Endothelial cell of umbilical vein (primary cell): ENCODE measurements around the gene P3H1. TPM values are rescaled to one million over a fixed set of nuclear protein-coding genes. Genes with fewer than 3 reads are reported as not detected.

Experiments used
- BruUV-seq: library from RNA; stranded (reverse); fragments of 400-500 nt; replicated peaks from 2 replicates; lab custom pipeline; 2021; lab: Mats Ljungman, UMichigan
- CTCF ChIA-PET: fragments of 300-600, 350-600 bp; sonication (Branson Sonifier 250); formaldehyde crosslinking; loops from one replicate; lab custom pipeline; 2021; ENCODE audit warnings: antibody characterized with exemption, inconsistent platforms; lab: Charles Lee
- POLR2A ChIA-PET: fragments of 300-600, 350-600 bp; sonication (Branson Sonifier 250); formaldehyde crosslinking; loops from one replicate; lab custom pipeline; 2021; ENCODE audit warnings: antibody characterized with exemption, inconsistent platforms; lab: Charles Lee
- DNase-seq: peaks from one replicate; pipeline ENCODE4 v3.0.0-alpha.2; 2011; ENCODE audit warnings: low read depth, low spot score
- FAIRE-seq: peaks from 2 replicates; lab custom pipeline; 2011; peaks lifted over from hg19 to GRCh38; lab: Jason Lieb, UNC
- H2AFZ ChIP-seq: 2 replicates; pipeline ENCODE4 v1.6.0; 2012; ENCODE audit warnings: low read depth, low read length, control low read depth, inconsistent platforms
- H3K27ac ChIP-seq: 2 replicates; pipeline ENCODE4 v1.5.1; 2011; ENCODE audit warnings: low read depth, mild to moderate bottlenecking, control low read depth, low read length, moderate library complexity; ENCODE audit not compliant: insufficient read depth
- H3K27me3 ChIP-seq, 2 experiments: 2 replicates each; pipeline versions ENCODE4 v1.6.0 to v1.6.1; 2011; ENCODE audit warnings: low read length in 2 of 2, mixed read lengths in 1 of 2; ENCODE audit not compliant: control insufficient read depth in 2 of 2, insufficient read depth in 2 of 2
- H3K36me3 ChIP-seq, 2 experiments: 2 replicates in 1 of 2; 3 replicates in 1 of 2; pipeline ENCODE4 v1.5.1; 2011; ENCODE audit warnings: low read length in 2 of 2, mild to moderate bottlenecking in 1 of 2, moderate library complexity in 1 of 2; ENCODE audit not compliant: control insufficient read depth in 2 of 2, insufficient read depth in 2 of 2; ENCODE audit errors: extremely low read depth in 1 of 2
- H3K4me1 ChIP-seq: 3 replicates; pipeline ENCODE4 v1.5.1; 2011; ENCODE audit warnings: mild to moderate bottlenecking, low read length; ENCODE audit not compliant: control insufficient read depth, insufficient read depth; ENCODE audit errors: extremely low read depth
- H3K4me2 ChIP-seq: 2 replicates; pipeline ENCODE4 v1.6.1; 2011; ENCODE audit warnings: low read length, control low read depth, mixed read lengths; ENCODE audit not compliant: insufficient read depth
- H3K4me3 ChIP-seq, 3 experiments: fragments of 200-600 bp in 1 of 3; sonication (generic), shearing (Covaris generic) in 1 of 3; replicated peaks in 1 of 3; 2 replicates each; pipeline ENCODE4 v1.5.1; 2011 to 2016; ENCODE audit warnings: control low read depth in 3 of 3, low read length in 3 of 3, mild to moderate bottlenecking in 2 of 3, inconsistent platforms in 1 of 3, low read depth in 1 of 3, moderate library complexity in 1 of 3; ENCODE audit not compliant: insufficient read depth in 1 of 3
- H3K79me2 ChIP-seq: 2 replicates; pipeline ENCODE4 v1.6.0; 2012; ENCODE audit warnings: low read length, inconsistent platforms; ENCODE audit not compliant: control insufficient read depth, insufficient read depth
- H3K9ac ChIP-seq: replicated peaks from 2 replicates; pipeline ENCODE3; 2011; ENCODE audit warnings: low read length, control low read depth; ENCODE audit not compliant: insufficient read depth; ENCODE audit errors: extremely low read depth
- H3K9me1 ChIP-seq: replicated peaks from 3 replicates; pipeline ENCODE4 v1.6.0; 2011; ENCODE audit warnings: mild to moderate bottlenecking, low read length; ENCODE audit not compliant: control insufficient read depth, insufficient read depth; ENCODE audit errors: extremely low read depth
- H3K9me3 ChIP-seq: replicated peaks from 2 replicates; pipeline ENCODE4 v1.5.1; 2012; ENCODE audit warnings: low read length, inconsistent platforms; ENCODE audit not compliant: control insufficient read depth, insufficient read depth
- H4K20me1 ChIP-seq: replicated peaks from 2 replicates; pipeline ENCODE3; 2011; ENCODE audit warnings: mild to moderate bottlenecking, low read length; ENCODE audit not compliant: control insufficient read depth, insufficient read depth; ENCODE audit errors: extremely low read depth
- EZH2 ChIP-seq: IDR thresholded peaks from 2 replicates; pipeline ENCODE4 v1.6.1; 2012; ENCODE audit warnings: borderline replicate concordance, low read depth, mild to moderate bottlenecking, moderate library complexity, low read length, inconsistent platforms; ENCODE audit not compliant: severe bottlenecking
- FOS ChIP-seq: IDR thresholded peaks from 2 replicates; pipeline ENCODE4 v1.6.1; 2011; ENCODE audit warnings: mild to moderate bottlenecking, low read length, moderate library complexity, borderline replicate concordance; ENCODE audit not compliant: insufficient read depth
- GATA2 ChIP-seq: IDR thresholded peaks from 2 replicates; pipeline ENCODE4 v1.7.0; 2011; ENCODE audit warnings: low read depth, mild to moderate bottlenecking, moderate library complexity, mixed read lengths, low read length; ENCODE audit not compliant: insufficient read length, insufficient read depth
- JUN ChIP-seq: IDR thresholded peaks from 2 replicates; pipeline ENCODE4 v1.6.1; 2011; ENCODE audit warnings: borderline replicate concordance, low read depth; ENCODE audit not compliant: insufficient read length, insufficient read depth
- MYC ChIP-seq: IDR thresholded peaks from one replicate; pipeline ENCODE4 v1.6.1; 2011; ENCODE audit warnings: mild to moderate bottlenecking, low read depth, low read length
- POLR2A ChIP-seq: IDR thresholded peaks from 2 replicates; pipeline ENCODE4 v1.6.1; 2012; ENCODE audit warnings: low read depth, mild to moderate bottlenecking, control low read depth, low read length
- POLR2AphosphoS5 ChIP-seq: IDR thresholded peaks from 2 replicates; pipeline ENCODE4 v1.6.1; 2012; ENCODE audit warnings: low read depth, mild to moderate bottlenecking, control low read depth, low read length, moderate library complexity; ENCODE audit not compliant: insufficient read depth
- dilution Hi-C: fragments of 300-500 bp; cut with MboI; formaldehyde crosslinking; loops from one replicate; pipeline ENCODE4 v1.15.0; 2019; ENCODE audit warnings: low sequenced_read_pairs; ENCODE audit not compliant: extremely low pct_ligation_motif_present
- intact Hi-C: fragments of 100-400 bp; cut with micrococcal nuclease; formaldehyde crosslinking; loops from one replicate; pipeline ENCODE4 v1.10.0; 2022
- polyA plus RNA-seq, 4 experiments: library from polyadenylated mRNA; depleted of rRNA in 3 of 4; stranded (reverse) in 3 of 4; unstranded in 1 of 4; fragments of >200 nt; gene quantifications; 2 replicates each; pipeline versions ENCODE4 v1.2.1 to v1.2.3, GENCODE V29; 2011 to 2012; ENCODE audit warnings: missing spikeins in 1 of 4
- total RNA-seq: library from RNA; stranded (reverse); gene quantifications from 2 replicates; pipeline ENCODE4 v1.2.3, GENCODE V29; 2021
- TF ChIP-seq, protein P1 (sequence below), 2 donors: IDR thresholded peaks; 1 replicate in 1 of 2; 2 replicates in 1 of 2; pipeline ENCODE4 v1.5.1; 2011; ENCODE audit warnings: low read length in 2 of 2, mild to moderate bottlenecking in 2 of 2, moderate library complexity in 2 of 2, control low read depth in 1 of 2, inconsistent platforms in 1 of 2, low read depth in 1 of 2; ENCODE audit not compliant: insufficient read depth in 1 of 2; ENCODE audit errors: extremely low read depth in 1 of 2
- TF ChIP-seq, protein P2 (sequence below): IDR thresholded peaks from 2 replicates; pipeline ENCODE4 v1.6.1; 2011; ENCODE audit not compliant: insufficient read depth, insufficient read length

Gene P3H1
- total and polyA plus RNA-seq, 2 donors (not counting 3 experiments of a cell fraction or from before 2014, with no cell fraction given) = 136 to 194 TPM

DNA sequence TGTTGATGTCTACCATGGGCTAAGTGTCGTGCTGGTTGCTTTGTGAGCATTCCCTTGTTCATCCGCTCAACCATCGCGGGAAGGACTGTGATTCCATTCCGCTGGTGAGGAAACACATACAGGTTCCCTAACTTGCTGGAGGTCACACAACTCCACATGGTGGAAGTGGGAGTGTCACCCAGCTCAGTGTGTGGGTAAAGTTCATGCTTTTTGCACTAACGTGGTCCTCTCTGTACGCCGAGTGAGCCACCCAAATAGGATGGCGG, 22.7 kb downstream of the P3H1 start:
- dilution Hi-C loops = no loop called here
- Histone ChIP-seq H3K4me3 (no peak overlapping the region), H3K27ac (no peak overlapping the region), H3K4me2 (no peak overlapping the region), H3K27me3 (no peaks in the 10 kb centered on the region), H3K9me3 (no peaks in the 10 kb centered on the region), H4K20me1 (no peaks in the 10 kb centered on the region), H3K9me1 (no peaks in the 10 kb centered on the region), H3K4me1 (no peaks in the 10 kb centered on the region), H3K9ac (no peak overlapping the region), H3K36me3 (peaks cover 0 to 28% of the 10 kb centered on the region in 2 experiments), H2AFZ (no peak overlapping the region), H3K79me2 (no peaks in the 10 kb centered on the region)
- TF ChIP-seq MYC = no peak
- TF ChIP-seq, protein P1, sequence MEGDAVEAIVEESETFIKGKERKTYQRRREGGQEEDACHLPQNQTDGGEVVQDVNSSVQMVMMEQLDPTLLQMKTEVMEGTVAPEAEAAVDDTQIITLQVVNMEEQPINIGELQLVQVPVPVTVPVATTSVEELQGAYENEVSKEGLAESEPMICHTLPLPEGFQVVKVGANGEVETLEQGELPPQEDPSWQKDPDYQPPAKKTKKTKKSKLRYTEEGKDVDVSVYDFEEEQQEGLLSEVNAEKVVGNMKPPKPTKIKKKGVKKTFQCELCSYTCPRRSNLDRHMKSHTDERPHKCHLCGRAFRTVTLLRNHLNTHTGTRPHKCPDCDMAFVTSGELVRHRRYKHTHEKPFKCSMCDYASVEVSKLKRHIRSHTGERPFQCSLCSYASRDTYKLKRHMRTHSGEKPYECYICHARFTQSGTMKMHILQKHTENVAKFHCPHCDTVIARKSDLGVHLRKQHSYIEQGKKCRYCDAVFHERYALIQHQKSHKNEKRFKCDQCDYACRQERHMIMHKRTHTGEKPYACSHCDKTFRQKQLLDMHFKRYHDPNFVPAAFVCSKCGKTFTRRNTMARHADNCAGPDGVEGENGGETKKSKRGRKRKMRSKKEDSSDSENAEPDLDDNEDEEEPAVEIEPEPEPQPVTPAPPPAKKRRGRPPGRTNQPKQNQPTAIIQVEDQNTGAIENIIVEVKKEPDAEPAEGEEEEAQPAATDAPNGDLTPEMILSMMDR (IDR thresholded peaks at IDR 0.05; ENCODE audit: extremely low read depth in 1 of 2, insufficient read depth in 1 of 2, low read depth in 1 of 2, low read length in 2 of 2) = no peak
- TF ChIP-seq, protein P2, sequence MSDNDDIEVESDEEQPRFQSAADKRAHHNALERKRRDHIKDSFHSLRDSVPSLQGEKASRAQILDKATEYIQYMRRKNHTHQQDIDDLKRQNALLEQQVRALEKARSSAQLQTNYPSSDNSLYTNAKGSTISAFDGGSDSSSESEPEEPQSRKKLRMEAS = no peak
- no TSS peak for BruUV-seq
- intact Hi-C loops = no loop called here
- POLR2A ChIA-PET = no interaction called here
- CTCF ChIA-PET = interaction anchor here (6.1 kb wide), 1 partner anchor 166 kb away, joined by 79 read pairs; no protein-coding TSS in a partner anchor
- FAIRE-seq (no peak), DNase-seq (no peak)

DNA sequence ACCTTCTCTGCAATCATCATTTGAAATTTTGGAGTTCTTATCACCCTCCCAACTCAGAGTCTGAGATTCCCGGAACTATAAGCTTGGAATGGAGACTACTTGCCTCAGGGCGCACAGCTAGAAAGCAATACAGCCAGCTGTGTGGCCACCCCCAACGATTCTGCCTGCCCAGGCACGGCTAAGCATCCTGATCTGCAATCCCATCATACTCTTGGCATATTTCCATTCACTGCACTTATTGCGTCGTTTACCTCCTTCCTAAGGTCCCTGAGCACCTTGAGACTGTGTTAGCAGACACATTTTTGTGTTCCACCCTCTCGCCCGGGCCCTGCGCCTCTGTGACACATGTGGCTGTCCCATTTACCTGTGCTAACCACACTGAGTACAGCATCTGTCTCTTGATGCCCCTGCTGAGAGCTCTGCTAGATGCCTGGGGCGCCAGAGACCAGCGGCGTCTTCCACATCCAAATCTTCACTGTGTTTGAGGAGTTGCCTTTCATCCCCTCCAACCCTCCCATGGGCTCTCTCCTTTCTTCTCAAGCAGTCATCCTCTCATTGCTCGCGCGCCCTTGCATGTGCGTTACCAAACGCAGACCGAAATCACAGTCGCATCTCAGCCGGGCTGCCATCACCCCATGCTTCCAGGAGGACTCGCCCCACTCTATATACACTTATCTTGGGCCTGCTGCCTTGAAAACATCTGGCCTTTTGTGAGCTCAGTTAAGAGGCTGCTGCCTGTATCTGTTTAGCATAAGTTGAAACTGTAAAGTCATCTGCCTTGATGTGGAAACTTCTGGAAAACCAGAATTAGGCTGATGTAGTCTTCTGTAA, 23.3 kb downstream of the P3H1 start:
- Histone ChIP-seq H3K9me3 (no peaks in the 10 kb centered on the region), H3K4me1 (no peaks in the 10 kb centered on the region), H3K4me3 (no peak overlapping the region), H3K79me2 (no peaks in the 10 kb centered on the region), H3K27ac (no peak overlapping the region), H3K36me3 (peaks cover 0 to 23% of the 10 kb centered on the region in 2 experiments), H3K9me1 (no peaks in the 10 kb centered on the region), H3K4me2 (no peak overlapping the region), H3K27me3 (no peaks in the 10 kb centered on the region), H4K20me1 (no peaks in the 10 kb centered on the region), H3K9ac (no peak overlapping the region), H2AFZ (no peak overlapping the region)
- no TSS peak for BruUV-seq
- ChIA-PET CTCF (interaction anchor here (6.1 kb wide), 1 partner anchor 165 kb away, joined by 79 read pairs; no protein-coding TSS in a partner anchor), POLR2A (interaction anchor here (0.7 kb wide), 1 partner anchor 190 kb away, joined by 3 read pairs; no protein-coding TSS in a partner anchor)
- FAIRE-seq (no peak), DNase-seq (no peak)
- TF ChIP-seq JUN = no peak
- no peak for TF ChIP-seq FOS
- TF ChIP-seq EZH2 = no peak
- TF ChIP-seq, protein P1 (IDR thresholded peaks at IDR 0.05; ENCODE audit: extremely low read depth in 1 of 2, insufficient read depth in 1 of 2, low read depth in 1 of 2, low read length in 2 of 2) = no peak
- TF ChIP-seq, protein P2 = no peak
- no peak for TF ChIP-seq POLR2AphosphoS5
- TF ChIP-seq MYC = no peak
- no peak for TF ChIP-seq GATA2
- no peak for TF ChIP-seq POLR2A
- dilution Hi-C loops (no loop called here), intact Hi-C loops (no loop called here)
